T-helper 22 cell (primary cell): ENCODE results near the gene MX2.
"Not testable (repeated sequence)": the region's sequence is repeated elsewhere in the genome, so short reads cannot be mapped to it uniquely, and the experiment has no call there.

Experiments
- DNase-seq: peaks from one replicate; pipeline ENCODE4 v3.0.0-alpha.2; 2020; ENCODE audit warnings: low read depth

MX2 gene

DNA sequence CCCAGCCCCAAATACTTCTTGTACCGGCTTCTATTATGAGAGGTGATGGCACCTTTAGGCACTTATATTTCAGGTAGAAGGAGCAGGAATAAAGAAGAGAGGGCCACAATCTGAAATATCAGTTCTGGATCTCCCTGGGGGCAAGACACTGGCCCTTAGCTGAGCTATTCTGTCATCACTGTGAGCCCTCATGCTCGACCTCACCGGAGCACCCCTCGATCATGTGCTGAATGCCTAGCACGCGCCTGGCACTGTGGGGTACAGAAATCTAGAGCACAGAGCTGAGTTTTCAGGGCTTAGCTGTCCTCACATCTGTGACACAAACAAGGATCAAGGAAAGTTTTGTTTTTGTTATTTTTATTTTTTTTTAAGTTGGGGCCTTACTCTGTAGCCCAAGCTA is 56.6 kb downstream of the MX2 start:
- DNase-seq: no peak

DNA sequence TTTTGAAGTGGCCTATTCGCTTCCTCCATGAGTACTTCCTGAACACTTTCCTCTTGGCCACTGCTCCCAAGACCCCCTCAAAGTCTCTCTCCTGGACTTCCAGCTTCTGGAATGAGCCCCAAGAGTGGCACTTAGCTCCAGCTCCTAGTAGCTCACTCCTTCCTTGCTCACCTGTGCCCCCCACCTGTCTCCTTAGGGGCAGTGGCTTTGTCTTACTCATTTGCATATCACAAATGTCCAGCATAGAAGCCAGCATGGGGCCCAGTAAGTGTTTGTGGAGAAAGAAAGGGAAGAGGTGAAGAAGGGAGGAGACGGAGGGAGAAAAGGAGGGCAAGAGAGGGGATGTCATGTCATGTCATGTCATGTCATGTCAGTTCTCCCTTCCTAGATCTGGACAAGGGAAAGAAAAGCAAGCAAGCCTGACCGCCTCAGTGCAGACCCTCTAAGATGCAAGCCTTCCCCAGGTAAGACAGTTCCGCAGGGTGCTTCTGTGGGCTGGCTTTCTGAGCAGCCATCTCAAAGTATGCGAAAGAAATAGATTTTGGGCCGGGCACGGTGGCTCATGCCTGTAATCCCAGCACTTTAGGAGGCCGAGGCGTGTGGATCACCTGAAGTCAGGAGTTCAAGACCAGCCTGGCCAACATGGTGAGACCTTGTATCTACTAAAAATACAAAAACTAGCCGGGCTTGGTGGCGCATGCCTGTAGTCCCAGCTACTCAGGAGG is 57.3 kb downstream of the MX2 start:
- DNase-seq: no peak

DNA sequence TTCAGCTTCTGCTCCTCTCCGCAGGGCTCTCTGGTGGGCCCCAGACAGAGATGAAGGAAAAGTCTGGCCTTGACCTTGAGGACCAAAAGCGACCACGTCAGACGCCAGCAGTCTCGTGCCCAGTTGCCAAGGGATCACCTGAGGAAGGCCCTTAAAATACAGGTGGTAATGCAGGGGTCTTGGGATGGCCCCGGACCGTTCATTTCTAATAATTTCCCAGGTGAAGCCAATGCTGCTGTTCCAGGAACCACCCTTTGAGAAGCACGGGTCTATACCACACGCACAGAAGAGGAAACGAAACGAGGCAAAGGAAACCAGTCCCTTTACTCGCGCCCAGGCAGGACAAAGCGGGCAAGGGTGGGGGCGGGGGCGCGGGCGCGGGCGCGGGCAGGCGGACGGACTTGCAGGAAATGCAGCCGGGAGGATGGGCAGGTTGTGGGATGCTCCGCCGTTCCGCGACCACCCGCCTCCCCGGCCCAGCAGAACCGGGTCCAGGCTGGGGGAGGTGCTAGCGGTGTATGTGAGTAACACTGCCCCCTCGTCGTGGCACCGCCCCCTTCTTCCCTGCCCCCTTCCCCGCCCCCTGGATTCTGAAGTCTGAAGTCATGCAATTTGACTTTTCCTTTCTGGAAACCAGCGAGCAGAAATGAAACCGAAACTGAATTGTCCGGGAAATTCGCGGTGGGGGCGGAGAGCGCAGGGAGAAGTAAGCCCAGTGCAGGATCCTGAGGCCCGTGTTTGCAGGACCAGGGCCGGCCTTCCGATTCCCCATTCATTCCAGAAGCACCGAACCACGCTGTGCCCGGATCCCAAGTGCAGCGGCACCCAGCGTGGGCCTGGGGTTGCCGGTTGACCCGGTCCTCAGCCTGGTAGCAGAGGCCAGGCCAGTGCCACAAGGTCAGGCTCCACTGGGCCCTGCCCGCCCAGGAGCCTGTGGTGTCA is 58.4 kb downstream of the MX2 start:
- DNase-seq: peak; percentile 30

DNA sequence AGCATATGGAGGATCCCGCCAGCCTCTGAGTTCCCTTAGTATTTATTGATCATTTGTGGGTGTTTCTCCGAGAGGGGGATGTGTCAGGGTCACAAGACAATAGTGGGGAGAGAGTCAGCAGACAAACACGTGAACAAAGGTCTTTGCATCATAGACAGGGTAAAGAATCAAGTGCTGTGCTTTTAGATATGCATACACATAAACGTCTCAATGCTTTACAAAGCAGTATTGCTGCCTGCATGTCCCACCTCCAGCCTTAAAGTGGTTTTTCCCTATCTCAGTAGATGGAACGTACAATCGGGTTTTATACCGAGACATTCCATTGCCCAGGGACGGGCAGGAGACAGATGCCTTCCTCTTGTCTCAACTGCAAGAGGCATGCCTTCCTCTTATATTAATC is 59.2 kb downstream of the MX2 start:
- DNase-seq: not testable (repeated sequence)

DNA sequence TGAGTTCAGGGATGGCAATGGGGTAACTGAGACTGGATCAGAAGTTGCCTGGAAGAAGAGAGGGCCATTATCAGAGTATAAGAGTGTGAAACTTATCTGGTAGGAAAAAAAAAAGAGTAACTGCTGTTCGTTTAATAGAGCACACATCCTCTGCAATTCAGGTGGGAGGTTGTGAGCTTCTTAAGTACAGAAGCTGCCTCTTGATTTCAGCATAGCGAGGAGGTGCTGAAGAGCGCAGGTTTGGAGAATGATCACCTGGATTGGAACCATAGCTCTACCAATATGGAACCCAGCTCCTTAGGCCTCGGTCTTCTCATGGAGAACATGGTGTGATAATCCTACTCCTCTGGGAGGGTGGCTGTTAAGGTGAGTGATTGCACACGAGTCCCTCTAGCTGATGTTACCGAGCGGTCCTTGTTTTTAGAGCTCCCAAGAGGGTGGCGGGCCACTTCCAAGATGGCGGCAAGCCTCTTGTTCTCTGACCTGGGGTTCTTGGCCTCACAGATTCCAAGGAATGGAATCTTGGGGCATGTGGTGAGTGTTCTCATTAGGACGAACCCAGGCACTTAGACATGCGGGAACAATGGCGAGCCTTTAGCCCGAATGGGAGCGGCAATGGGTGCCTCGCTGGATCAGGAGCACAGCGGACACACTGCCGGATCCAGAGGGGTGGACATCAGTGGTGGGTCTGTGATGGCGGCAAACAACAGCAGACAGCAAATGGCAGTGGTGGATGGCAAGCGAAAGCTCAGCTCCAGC is 60.9 kb downstream of the MX2 start:
- DNase-seq: no peak

DNA sequence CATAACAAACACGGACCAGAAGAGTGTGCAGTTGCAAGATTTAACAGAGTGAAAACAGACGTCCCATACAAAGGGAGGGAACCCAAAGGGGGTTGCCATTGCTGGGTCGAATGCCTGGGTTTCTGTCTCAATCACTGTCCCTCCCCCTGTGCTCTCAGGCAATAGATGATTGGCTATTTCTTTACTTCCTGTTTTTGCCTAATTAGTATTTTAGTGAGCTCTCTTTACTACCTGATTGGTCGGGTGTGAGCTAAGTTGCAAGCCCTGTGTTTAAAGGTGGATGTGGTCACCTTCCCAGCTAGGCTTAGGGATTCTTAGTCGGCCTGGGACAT is 61.4 kb downstream of the MX2 start:
- not testable (repeated sequence) for DNase-seq

DNA sequence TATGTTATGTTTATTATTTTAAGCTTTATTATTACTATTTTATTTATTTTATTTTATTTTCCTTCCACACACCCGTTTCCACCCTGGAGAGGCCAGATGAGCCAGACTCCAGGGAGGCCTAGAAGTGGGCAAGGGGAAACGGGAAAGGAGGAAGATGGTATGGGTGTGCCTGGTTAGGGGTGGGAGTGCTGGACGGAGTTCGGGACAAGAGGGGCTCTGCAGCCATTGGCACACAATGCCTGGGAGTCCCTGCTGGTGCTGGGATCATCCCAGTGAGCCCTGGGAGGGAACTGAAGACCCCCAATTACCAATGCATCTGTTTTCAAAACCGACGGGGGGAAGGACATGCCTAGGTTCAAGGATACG is 63.7 kb downstream of the MX2 start:
- no peak for DNase-seq

DNA sequence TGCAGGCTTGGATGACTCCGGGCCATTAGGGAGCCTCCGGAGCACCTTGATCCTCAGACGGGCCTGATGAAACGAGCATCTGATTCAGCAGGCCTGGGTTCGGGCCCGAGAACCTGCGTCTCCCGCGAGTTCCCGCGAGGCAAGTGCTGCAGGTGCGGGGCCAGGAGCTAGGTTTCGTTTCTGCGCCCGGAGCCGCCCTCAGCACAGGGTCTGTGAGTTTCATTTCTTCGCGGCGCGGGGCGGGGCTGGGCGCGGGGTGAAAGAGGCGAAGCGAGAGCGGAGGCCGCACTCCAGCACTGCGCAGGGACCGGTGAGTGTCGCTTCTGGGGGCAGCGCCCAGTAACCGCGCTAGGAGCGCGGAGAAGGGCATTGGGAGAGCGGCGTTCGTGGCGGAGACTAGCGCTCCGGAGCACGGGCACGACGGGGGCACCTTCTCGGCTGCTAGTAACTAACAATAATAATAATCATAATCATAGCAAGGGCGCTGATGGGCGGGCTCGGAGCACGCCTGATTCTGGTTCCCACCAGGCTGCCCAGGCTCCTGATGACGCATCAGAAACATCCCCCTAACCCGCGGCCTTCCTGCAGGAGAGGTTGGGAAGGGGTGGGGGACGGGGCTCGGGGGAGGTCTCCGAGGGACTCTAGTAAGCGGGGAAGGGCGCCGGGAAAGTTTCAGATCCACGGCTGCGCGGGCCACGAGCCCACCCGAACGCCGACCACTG is 64.3 kb downstream of the MX2 start, which contains the start of gene MX1:
Gene MX1 (plus strand): TSS at position 286 of the 722 bp plus-strand sequence. CDS start 5,832 bp downstream, outside the sequence.
- DNase-seq: peak; percentile 64

DNA sequence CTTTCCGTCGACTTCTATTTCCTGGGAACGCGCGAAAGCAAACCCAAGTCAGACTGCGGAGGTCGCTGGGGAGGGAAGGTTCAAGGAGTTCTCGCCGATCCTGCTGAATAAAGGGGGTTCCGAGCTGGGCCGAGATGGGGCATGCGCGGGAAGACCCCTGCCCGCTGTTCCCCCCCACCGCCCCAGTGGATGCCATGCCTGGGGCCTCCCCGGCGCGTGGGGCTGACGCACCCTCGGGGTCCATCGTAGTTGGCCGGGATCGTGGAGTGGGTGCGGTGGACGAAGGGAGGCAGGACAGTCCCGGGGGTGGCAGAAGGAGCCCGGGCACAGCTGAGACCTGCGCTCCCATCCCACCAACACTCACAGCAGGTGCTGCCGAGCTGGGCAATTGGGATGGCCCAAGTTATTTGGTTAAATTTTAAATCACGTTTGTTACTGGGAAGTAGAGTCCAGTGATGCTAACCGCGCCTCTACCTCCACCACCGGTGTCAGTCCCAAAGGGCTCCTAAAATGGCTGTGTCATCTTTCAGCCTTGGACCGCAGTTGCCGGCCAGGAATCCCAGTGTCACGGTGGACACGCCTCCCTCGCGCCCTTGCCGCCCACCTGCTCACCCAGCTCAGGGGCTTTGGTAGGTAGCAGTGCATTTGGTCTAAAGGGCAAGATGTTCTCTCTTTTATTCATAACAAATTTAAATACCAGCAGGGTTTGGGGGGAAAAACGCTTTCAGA is 65.0 kb downstream of the MX2 start:
- DNase-seq: no peak

DNA sequence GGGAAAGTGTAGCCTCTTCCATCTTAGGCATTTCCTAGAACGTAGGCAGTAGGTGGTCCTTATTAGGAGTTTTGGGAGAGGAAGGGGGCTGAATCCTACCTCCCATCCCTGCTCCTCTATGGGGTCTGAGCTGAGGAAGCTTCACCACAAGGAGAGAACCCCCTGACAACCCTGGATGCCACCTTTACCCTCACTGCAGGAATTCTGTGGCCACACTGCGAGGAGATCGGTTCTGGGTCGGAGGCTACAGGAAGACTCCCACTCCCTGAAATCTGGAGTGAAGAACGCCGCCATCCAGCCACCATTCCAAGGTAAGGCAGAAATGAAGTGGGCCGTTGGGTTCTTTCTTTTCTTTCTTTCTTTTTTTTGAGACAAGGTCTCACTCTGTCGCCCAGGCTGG is 65.7 kb downstream of the MX2 start:
- no peak for DNase-seq

DNA sequence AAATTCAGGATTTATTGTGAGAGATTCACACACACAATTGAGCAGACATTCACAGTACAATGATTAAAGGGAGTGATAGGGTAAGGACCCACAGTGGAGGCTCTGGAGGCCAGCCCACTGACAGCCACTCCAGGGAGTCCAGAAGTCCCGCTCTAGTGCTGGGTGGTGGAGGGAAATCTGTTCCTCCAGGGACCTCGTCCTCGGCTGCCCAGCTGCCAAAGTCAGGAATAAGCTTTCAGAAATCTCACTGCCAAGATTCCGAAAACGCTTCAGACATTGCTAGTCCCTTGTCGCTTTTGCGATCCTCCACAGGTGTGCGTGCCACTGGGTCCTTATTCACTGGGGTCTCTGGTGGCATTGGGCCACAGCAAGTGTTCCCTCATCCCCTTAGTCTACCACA is 66.5 kb downstream of the MX2 start:
- DNase-seq: no peak

DNA sequence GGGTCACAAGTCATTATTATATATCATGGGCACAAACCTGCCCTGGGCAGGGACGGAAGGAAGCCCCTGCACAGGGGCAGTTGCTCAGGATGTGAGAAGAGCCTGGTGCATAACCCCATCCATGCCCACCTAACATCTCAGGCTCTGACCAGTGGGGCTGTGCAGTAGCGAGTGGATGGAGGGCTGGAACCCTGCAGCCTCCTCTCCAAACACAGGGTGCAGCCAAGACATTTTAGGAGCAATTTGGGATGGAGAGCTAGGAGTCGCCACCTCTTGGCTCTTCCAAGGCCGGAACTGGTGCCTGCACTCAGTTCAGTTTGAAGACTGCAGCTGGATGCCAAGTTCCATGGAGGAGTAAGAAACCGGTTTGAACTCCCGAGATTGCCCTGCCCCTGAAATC is 67.0 kb downstream of the MX2 start:
- DNase-seq: no peak

DNA sequence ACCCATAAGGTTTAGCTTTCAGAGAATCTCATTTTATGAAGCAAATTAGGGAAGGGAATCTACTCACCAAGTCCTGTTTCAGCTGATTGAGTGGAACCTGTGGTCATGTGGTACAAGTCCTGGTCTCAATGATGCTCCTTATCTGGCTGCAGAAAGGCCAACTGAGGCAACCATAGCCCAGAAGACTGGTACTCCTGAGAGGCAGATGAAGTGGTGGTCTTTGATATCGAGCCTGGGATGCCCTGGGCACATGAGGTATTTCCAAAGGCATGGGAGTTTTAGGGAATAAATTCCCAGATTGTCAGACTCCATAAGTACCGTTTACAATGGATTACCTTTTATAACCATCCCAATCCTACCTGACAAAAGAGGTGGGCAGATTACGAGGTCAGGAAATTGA is 67.5 kb downstream of the MX2 start:
- DNase-seq: no peak

DNA sequence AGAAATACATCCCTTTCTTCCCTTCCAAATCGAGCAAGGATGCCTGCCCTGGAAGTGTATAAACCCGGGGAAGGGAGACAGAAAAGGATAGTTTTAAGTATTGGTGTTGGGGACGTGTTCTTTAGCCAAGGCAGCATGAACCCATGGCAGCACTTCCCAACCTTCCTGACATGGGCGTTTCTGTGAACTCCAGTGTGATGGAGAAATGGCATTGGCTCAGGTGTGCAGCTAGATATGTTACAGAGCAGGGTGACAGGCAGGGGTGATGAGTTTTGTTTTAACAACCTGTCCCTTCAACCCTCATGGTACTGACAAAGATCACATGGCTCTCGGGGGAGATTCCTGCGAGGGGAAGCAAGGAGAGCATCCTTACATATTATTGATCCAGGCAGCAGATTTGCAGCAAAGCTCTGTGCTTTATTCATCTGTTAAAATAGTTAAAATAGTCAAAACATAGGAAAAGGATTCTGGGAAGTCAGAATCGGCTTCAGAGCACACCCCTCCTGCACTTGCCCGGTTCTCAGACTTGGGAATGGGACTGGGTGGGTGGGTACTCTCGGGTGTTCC is 68.2 kb downstream of the MX2 start:
- no peak for DNase-seq

DNA sequence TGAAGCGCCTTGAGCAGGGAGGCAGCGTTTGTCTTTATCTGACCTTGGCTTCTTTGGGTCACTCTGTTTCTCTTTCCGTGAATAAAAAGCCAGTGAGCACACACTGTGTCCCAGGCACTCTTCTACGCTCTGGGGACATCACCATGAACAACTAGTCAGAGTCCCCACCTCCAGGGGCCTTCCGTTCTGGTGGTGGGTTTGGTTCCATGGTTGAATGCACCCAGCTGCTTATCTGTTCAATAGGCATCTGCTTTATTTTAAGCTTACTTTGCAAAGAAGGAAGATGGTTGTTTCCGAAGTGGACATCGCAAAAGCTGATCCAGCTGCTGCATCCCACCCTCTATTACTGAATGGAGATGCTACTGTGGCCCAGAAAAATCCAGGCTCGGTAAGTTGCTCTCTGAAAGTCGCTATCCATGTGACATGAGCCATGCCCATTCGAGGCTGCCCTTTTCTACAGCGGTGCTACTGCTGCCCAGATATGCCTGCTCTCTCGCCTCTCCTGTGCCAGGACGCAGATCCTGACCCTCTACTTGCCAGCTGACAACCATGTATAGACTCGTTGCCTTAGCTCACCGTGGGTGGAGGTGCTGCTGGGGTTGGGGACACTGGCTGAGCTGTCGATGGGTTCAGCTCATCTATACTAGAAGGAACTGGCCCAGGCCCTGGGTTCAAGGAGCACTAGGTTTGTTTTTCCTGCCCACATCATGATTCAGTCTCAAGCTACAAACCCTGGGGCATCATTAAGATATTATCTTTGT is 70.1 kb downstream of the MX2 start:
- no peak for DNase-seq

DNA sequence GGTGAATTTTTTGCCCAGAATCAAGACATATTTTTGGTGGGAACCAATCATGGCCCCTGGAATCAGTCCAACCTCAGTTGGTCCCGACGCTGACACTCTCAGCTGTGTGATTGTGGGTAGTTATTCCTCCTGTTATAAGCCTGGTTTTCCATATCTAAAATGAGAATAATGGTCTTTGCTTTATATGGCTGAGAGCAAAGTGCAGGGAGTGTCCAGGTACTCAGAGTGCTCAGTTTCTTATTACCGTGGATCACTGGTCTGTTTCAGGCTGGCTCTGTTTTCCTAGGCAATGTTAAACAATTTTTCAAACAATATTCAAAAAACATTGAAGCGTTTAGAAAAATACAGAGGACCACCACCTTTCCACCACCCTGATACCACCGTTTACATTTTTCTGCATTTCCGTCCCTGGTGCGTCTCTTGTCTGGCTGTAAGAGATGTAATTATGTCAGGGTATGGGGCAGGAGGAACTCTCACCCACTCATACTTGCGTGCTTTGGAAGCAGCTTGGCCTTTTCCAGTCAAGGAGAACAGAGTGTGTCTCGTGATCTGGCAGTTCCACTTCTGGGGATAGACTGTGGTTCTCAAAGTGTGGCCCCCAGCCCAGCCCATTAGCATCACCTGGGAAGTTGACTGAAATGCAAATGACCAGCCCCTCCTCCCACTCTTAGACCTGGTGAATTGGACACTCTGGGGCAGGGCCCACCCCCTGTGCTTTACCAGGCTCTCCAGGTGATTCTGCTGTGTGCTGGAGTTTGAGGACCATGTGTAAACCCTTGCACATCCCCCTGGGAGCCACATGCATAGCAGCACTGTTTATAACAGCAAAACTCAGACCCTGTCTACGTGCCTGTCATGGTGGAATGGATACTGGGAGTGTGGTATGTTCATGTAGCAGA is 71.0 kb downstream of the MX2 start:
- no peak for DNase-seq

DNA sequence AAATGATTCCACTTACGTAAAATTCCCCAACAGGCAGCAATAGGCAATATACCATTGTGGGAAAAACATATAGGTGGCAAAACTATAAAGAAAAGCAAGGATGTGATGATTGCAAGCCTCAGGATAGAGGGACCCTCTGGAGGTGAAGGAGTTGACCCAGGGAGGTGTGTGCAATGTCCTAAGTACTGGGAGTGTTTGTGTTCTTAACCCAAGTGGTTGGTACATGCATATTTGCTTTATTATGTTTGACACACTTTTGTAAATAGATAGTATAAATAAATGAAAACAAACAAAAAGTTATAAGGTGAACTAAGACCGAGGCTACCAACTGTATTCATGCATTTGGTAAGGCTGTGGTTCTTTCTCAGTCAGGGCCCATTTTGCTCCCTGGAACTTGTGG is 71.7 kb downstream of the MX2 start:
- DNase-seq: no peak

DNA sequence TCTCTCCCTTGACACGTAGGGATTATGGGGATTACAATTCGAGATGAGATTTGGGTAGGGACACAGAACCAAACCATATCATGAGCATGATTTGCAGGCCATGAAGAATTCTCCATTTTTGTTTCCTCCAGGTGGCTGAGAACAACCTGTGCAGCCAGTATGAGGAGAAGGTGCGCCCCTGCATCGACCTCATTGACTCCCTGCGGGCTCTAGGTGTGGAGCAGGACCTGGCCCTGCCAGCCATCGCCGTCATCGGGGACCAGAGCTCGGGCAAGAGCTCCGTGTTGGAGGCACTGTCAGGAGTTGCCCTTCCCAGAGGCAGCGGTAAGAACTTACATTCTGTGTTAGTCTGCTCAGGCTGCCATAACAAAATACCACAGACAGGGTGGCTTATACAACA is 73.9 kb downstream of the MX2 start:
- DNase-seq: no peak

DNA sequence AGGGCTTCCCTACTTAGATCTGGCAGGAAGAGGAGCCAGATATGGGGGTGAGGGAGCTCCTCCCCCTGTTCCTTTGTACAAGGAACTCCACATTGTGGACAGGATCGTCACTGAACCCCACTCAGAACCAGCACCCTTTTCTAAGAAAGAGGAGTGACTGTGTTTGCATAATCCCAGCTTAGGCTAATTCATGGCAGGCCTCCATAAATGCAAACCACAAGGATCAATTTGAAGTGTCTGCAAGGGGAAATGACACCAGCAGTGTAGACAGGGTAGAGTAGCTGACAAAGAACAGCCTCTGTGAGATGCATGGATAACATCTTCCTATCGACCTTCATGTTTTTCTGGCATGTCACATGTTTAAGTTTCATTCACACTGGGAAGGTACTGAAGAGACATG is 75.9 kb downstream of the MX2 start:
- DNase-seq: no peak
